AG04450 (cell line): ENCODE results near the gene PRAME. TPM values are rescaled to one million over a fixed set of nuclear protein-coding genes. Genes with fewer than 3 reads are reported as not detected.
"Not testable (repeated sequence)": the region's sequence is repeated elsewhere in the genome, so short reads cannot be mapped to it uniquely, and the experiment has no call there.

Source experiments
- CTCF ChIA-PET: fragments of 300-600, 350-600 bp; formaldehyde crosslinking; extraction: SDS; loops from one replicate; lab custom pipeline; 2022; ENCODE audit warnings: antibody characterized with exemption, inconsistent platforms; lab: Charles Lee
- POLR2A ChIA-PET: fragments of 350-600 bp; formaldehyde crosslinking; extraction: SDS; loops from one replicate; lab custom pipeline; 2021; ENCODE audit warnings: antibody characterized with exemption, inconsistent platforms; lab: Yijun Ruan, JAX
- DNase-seq: peaks from one replicate; pipeline ENCODE4 v3.0.0-alpha.2; 2011; ENCODE audit warnings: low read depth, low spot score
- H3K27ac ChIP-seq: one replicate; pipeline ENCODE4 v1.5.1; 2012; ENCODE audit warnings: low read depth, low read length, control low read depth
- H3K27me3 ChIP-seq: one replicate; pipeline ENCODE4 v1.6.0; 2012; ENCODE audit warnings: low read length; ENCODE audit not compliant: control insufficient read depth, insufficient read depth
- H3K4me3 ChIP-seq: 2 replicates; pipeline ENCODE4 v1.5.1; 2011; ENCODE audit warnings: mild to moderate bottlenecking, low read depth, low read length, control low read depth
- H3K9me3 ChIP-seq: 2 replicates; pipeline ENCODE4 v1.5.1; 2012; ENCODE audit warnings: low read length; ENCODE audit not compliant: control insufficient read depth, insufficient read depth
- polyA plus RNA-seq: library from polyadenylated mRNA; depleted of rRNA; stranded (reverse); fragments of >200 nt; gene quantifications from 2 replicates; pipeline ENCODE4 v1.2.3, GENCODE V29; 2011
- TF ChIP-seq, protein P1 (sequence below): IDR thresholded peaks from 2 replicates; pipeline ENCODE4 v1.5.1; 2011; ENCODE audit warnings: low read depth, low read length, control low read depth, inconsistent platforms

Gene PRAME
- polyA plus RNA-seq, 1 experiment: 0.24 TPM

DNA sequence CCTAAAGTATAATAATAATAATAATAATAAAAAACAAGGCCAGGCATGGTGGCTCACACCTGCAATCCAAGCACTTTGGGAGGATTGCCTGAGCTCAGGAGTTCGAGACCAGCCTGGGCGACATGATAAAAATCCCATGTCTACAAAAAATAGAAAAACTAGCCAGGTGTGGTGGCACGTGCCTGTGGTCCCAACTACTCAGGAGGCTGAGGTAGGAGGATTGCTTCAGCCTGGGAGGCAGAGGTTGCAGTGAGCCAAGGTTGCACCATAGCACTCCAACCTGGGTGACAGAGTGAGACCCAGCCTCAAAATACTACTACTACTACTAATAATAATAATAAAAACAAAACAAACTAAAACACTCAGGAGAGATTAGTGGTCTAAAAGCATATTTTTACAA is 23.4 kb downstream of the PRAME start:
- CTCF ChIA-PET: no interaction called here
- POLR2A ChIA-PET: no interaction called here
- TF ChIP-seq, protein P1, sequence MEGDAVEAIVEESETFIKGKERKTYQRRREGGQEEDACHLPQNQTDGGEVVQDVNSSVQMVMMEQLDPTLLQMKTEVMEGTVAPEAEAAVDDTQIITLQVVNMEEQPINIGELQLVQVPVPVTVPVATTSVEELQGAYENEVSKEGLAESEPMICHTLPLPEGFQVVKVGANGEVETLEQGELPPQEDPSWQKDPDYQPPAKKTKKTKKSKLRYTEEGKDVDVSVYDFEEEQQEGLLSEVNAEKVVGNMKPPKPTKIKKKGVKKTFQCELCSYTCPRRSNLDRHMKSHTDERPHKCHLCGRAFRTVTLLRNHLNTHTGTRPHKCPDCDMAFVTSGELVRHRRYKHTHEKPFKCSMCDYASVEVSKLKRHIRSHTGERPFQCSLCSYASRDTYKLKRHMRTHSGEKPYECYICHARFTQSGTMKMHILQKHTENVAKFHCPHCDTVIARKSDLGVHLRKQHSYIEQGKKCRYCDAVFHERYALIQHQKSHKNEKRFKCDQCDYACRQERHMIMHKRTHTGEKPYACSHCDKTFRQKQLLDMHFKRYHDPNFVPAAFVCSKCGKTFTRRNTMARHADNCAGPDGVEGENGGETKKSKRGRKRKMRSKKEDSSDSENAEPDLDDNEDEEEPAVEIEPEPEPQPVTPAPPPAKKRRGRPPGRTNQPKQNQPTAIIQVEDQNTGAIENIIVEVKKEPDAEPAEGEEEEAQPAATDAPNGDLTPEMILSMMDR: no peak
- no peaks in the 10 kb centered on the region for H3K9me3 ChIP-seq
- no peak overlapping the region for H3K4me3 ChIP-seq
- no peak for DNase-seq
- no peak overlapping the region for H3K27ac ChIP-seq
- H3K27me3 ChIP-seq: no peaks in the 10 kb centered on the region

DNA sequence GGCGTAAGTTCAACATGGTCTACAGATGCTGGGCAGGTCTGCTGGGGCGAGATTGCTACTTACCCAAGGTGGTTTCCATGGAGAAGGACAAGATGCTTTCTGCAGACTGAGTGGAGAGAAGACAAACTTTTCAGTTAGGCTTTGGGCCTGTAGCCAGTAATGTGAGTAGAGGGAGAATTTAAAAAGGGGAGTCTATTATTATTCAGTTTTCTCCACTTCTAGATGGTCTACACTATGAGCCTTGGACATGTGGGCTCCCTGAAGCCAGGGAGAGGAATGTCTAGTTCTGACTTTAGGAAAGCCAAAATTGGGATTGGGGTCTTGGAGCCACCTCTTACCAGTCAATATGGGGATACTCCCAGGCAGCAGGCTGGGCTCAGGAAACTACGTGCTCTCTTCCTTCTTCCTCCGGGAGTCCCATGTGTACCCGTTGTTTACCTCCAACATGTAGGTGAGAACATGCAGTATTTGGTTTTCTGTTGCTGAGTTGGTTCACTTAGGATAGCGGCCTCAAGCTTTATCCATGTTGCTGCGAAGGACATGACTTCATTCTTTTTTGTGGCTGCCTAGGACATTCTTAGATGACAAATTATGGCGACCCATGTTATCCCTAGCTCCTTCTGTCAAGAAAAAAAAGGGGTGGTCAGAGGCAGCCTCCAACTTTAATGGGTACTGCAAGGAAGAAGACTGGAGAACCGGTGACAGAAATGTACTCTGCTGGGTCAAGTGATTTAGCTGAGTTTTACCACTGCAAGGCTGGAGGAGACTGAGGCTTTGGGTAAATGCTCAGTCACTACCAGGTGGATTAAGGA is 24.3 kb downstream of the PRAME start:
- Histone ChIP-seq H3K27ac (no peak overlapping the region), H3K27me3 (no peaks in the 10 kb centered on the region), H3K4me3 (no peak overlapping the region), H3K9me3 (no peaks in the 10 kb centered on the region)
- no peak for DNase-seq
- TF ChIP-seq, protein P1: no peak
- ChIA-PET POLR2A (no interaction called here), CTCF (no interaction called here)

DNA sequence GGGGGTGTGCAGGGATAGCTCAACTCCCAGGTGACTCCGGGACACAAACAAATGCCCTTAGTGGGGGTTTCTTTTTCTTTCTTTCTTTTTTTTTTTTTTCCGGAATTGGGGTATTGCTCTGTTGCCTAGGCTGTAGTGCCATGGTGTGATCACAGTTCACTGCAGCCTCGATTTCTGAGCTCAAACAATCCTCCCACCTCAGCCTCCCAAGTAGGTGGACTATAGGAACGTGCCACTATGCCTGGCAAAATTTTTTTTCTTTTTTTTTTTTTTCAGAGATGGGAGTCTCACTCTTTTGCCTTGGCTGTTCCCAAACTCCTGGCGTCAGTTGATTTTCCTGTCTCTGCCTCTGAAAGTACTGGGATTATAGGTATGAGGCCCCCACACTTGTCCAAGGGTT is 25.2 kb downstream of the PRAME start:
- Histone ChIP-seq H3K27ac (no peak overlapping the region), H3K27me3 (no peaks in the 10 kb centered on the region), H3K9me3 (no peaks in the 10 kb centered on the region), H3K4me3 (no peak overlapping the region)
- no peak for DNase-seq
- TF ChIP-seq, protein P1: no peak
- CTCF ChIA-PET: interaction anchor here (0.6 kb wide), 1 partner anchor 57 kb away, joined by 4 read pairs; no protein-coding TSS in a partner anchor
- POLR2A ChIA-PET: no interaction called here

DNA sequence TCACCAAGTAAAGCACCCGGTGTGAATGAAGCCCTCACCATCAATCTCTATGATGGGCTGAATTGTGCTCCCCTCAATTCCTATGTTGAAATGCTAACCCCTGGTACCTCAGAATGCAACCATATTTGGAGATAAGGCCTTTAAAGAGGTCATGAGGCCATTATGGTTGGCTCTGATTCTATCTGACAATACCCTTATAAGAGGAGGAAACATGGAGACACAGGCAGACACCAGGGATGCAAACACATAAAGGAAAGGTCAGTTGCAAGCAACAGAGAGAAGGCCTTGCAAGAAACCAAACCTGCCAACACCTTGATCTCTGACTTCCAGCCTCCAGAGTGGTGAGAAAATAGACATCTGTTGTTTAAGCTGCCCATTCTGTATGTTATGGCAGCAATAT is 25.6 kb downstream of the PRAME start:
- CTCF ChIA-PET: interaction anchor here (0.6 kb wide), 1 partner anchor 57 kb away, joined by 4 read pairs; no protein-coding TSS in a partner anchor
- no peak overlapping the region for H3K4me3 ChIP-seq
- TF ChIP-seq, protein P1: no peak
- no peak for DNase-seq
- H3K27me3 ChIP-seq: no peaks in the 10 kb centered on the region
- no peaks in the 10 kb centered on the region for H3K9me3 ChIP-seq
- POLR2A ChIA-PET: no interaction called here
- H3K27ac ChIP-seq: no peak overlapping the region

DNA sequence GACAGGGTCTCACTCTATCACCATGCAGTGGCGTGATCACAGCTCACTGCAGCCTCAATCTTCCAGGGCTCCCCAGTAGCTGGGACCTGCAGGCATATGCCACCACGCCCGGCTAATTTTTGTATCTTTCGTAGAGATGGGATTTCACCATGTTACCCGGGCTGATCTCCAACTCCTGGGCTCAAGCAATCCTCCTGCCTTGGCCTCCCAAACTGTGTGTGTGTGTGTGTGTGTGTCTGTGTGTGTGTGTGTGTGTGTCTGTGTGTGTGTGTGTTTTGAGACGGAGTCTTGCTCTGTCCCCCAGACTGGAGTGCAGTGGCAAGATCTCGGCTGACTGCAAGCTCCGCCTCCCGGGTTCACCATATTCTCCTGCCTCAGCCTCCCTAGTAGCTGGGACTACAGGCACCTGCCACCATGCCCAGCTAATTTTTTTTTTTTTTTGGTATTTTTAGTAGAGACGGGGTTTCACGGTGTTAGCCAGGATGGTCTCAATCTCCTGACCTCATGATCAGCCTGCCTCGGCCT is 26.5 kb downstream of the PRAME start:
- H3K9me3 ChIP-seq, H3K4me3 ChIP-seq, DNase-seq, H3K27ac ChIP-seq, H3K27me3 ChIP-seq, POLR2A ChIA-PET, CTCF ChIA-PET: not testable (repeated sequence)
